ENCODE measurements around the gene SLC7A7. TPM values are rescaled to one million over a fixed set of nuclear protein-coding genes. Genes with fewer than 3 reads are reported as not detected.
"Not testable (repeated sequence)": the region's sequence is repeated elsewhere in the genome, so short reads cannot be mapped to it uniquely, and the experiment has no call there.

SLC7A7 gene
- total RNA-seq, 1 experiment from 2014 or later, result 0.13 TPM

DNA sequence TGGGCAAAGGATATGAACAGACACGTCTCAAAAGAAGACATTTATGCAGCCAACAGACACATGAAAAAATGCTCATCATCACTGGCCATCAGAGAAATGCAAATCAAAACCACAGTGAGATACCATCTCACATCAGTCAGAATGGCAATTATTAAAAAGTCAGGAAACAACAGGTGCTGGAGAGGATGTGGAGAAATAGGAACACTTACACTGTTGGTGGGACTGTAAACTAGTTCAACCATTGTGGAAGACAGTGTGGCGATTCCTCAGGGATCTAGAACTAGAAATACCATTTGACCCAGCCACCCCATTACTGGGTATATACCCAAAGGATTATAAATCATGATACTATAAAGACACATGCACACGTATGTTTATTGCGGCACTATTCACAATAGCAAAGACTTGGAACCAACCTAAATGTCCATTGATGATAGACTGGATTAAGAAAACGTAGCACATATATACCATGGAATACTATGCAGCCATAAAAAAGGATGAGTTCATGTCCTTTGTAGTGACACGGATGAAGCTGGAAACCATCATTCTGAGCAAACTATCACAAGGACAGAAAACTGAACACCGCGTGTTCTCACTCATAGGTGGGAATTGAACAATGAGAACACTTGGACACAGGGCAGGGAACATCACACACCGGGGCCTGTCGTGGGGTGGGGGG is 57.1 kb downstream of the SLC7A7 start:
- not testable (repeated sequence) for DNase-seq (ENCODE audit: low read depth in 1 of 2, low spot score in 2 of 2); H3K9me3 ChIP-seq (replicated peaks); H3K4me1 ChIP-seq (replicated peaks); H3K36me3 ChIP-seq; H3K4me3 ChIP-seq; H3K27ac ChIP-seq; H3K27me3 ChIP-seq (replicated peaks)

DNA sequence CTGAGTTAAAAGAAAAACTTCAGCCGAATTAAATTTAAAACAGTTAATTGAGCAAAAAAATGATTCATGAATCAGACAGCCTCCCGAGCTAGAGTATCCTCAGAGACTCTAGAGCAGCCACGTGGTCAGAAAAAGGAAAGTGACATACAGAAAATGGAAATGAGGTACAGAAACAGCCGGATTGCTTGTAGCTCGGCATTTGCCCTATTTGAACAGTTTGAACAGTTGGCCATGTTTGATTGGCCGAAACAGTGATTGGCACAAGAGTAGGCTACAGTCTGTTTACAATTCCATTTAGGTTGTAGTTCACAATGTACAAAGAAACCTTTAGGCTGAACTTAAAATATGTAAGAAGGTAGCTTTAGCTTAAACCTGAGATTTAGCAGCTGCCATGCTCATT is 61.6 kb downstream of the SLC7A7 start:
- DNase-seq (ENCODE audit: low read depth in 1 of 2, low spot score in 2 of 2), result no peak
- H3K4me1 ChIP-seq (replicated peaks), result no peaks in the 10 kb centered on the region
- no peaks in the 10 kb centered on the region for H3K36me3 ChIP-seq
- H3K27me3 ChIP-seq (replicated peaks), result no peaks in the 10 kb centered on the region
- no peak overlapping the region for H3K4me3 ChIP-seq
- no peaks in the 10 kb centered on the region for H3K9me3 ChIP-seq (replicated peaks)
- H3K27ac ChIP-seq, result no peak overlapping the region

DNA sequence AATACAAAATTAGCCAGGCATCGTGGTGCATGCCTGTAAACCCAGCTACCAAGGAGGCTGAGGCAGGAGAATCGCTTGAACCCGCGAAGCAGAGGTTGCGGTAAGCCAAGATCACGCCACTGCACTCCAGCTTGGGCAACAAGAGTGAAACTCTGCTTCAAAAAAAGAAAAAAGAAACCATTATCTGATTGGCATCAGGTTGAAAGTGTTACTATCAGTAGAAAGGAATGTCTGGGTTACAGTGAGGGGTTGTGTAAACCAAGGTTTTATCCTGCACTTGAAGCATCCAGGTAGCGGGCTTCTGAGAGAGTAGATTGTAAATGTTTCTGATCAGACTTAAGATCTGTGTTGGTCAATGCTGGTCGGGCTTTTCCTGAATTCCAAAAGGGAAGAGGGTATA is 62.8 kb downstream of the SLC7A7 start:
- Histone ChIP-seq H3K36me3 (no peaks in the 10 kb centered on the region), H3K9me3 (replicated peaks) (no peaks in the 10 kb centered on the region), H3K27ac (no peak overlapping the region), H3K4me3 (no peak overlapping the region), H3K4me1 (replicated peaks) (no peaks in the 10 kb centered on the region), H3K27me3 (replicated peaks) (no peaks in the 10 kb centered on the region)
- DNase-seq (ENCODE audit: low read depth in 1 of 2, low spot score in 2 of 2), result no peak

DNA sequence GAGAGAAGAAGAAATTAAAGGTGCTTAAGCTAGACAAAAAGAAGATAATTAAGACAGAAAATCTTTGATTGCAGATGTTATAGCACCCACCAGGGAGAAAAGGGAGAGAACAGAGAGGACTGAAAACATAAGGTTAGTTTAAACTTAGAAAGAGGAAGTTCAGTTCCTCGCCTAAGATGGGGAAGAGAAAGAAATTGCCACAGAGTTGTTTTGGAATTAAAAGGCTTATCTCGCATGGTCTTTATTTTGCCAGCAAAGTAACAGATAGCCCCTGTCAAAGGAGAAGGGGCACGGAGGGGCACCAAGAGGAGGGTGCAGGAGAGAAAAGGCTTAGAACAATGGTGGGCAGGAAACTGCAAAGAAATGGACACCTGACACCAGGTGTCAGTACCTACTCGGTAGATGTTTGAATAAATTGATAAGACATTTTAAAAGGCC is 66.6 kb downstream of the SLC7A7 start:
- DNase-seq (ENCODE audit: low read depth in 1 of 2, low spot score in 2 of 2), result no peak

DNA sequence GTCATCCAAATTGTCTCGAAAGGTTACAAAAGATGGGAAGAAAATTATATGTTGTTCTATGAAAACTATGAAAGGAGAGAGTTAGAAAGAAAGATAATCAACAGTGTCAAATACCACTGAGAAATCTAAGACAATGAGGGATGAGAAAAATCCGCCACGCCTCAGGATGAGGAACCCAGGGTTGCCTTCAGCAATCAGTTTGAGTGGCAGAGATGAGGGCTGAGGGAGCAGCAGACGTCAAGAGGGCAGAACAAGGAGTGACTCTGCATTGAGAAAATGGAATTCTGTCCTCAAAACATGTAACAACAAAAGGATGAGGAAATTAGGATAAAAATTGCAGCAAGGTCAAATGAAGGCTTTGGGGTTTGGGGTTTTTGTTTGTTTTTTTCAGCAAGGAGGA is 67.0 kb downstream of the SLC7A7 start:
- Histone ChIP-seq H3K27me3 (replicated peaks) (no peaks in the 10 kb centered on the region), H3K9me3 (replicated peaks) (no peaks in the 10 kb centered on the region), H3K36me3 (no peaks in the 10 kb centered on the region), H3K4me3 (no peak overlapping the region), H3K4me1 (replicated peaks) (no peaks in the 10 kb centered on the region), H3K27ac (no peak overlapping the region)
- no peak for DNase-seq (ENCODE audit: low read depth in 1 of 2, low spot score in 2 of 2)

More for the DNA sequence above, 66.6 kb downstream of the SLC7A7 start:
- Histone ChIP-seq H3K36me3 (no peaks in the 10 kb centered on the region), H3K4me3 (no peak overlapping the region), H3K27ac (no peak overlapping the region), H3K4me1 (replicated peaks) (no peaks in the 10 kb centered on the region), H3K9me3 (replicated peaks) (no peaks in the 10 kb centered on the region), H3K27me3 (replicated peaks) (no peaks in the 10 kb centered on the region)

DNA sequence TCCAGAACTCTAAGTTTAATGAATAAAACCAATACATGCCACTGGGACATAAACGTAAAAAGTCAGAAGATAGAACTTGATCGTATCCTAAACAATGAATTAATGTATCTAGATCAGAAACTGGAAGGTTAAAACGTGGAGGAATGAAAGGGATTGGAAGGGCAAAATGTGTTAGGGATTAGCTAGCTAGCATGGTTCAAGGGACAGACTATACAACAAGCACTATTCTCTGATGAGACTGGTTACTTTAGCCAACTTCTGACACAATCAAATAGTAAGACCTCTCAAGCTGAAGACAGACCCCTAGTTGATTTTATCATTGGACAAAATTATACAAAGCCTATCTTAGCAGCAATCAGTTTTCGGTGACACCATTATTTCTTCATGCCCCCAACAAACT is 67.5 kb downstream of the SLC7A7 start:
- no peak for DNase-seq (ENCODE audit: low read depth in 1 of 2, low spot score in 2 of 2)
- Histone ChIP-seq H3K9me3 (replicated peaks) (no peaks in the 10 kb centered on the region), H3K4me3 (no peak overlapping the region), H3K36me3 (no peaks in the 10 kb centered on the region), H3K4me1 (replicated peaks) (no peaks in the 10 kb centered on the region), H3K27me3 (replicated peaks) (no peaks in the 10 kb centered on the region), H3K27ac (no peak overlapping the region)

DNA sequence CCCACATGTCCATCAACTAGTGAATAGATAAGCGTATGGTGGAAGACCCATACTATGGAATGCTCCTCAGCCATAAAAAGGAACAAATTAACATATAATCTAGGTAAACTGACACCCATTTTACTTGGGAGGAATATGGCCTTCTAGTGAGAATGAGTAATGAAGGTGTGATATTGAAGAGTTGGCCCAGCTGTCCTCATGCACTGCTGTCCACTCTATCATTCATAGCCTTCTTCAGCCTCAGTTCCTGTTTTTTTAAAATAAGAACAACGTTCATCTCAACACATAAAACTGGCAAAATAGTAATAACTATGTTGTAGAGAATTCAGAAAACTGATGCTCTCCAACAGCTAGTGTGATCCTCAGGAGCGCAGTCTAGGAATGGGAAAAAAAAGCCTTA is 75.2 kb downstream of the SLC7A7 start:
- DNase-seq (ENCODE audit: low read depth in 1 of 2, low spot score in 2 of 2), result no peak
- no peak overlapping the region for H3K4me3 ChIP-seq
- no peak overlapping the region for H3K27ac ChIP-seq
- no peaks in the 10 kb centered on the region for H3K36me3 ChIP-seq
- H3K27me3 ChIP-seq (replicated peaks), result no peaks in the 10 kb centered on the region
- H3K9me3 ChIP-seq (replicated peaks), result no peaks in the 10 kb centered on the region; the same call in 1 of the 2 replicates
- no peaks in the 10 kb centered on the region for H3K4me1 ChIP-seq (replicated peaks)

DNA sequence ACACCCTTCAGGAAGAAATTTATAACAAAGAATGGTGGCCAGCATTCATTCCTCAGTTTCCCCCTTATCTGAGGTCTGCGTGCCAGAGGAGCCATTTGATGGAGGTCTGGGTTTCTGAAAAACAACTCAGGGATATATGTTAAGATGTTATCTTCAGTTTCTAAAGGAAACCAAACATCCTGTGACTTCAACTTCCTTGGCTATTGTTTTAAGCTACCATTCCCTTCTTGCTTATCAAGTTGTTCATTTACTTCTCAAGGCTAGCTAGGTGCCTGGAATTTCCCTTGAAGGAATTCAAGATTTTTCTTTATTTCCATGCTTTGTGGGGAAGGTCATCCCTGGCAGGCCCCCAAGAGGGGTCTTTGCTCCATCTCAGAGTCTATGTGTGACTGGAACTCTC is 75.8 kb downstream of the SLC7A7 start:
- DNase-seq (ENCODE audit: low read depth in 1 of 2, low spot score in 2 of 2), result no peak
- Histone ChIP-seq H3K27ac (no peak overlapping the region), H3K4me3 (no peak overlapping the region), H3K36me3 (no peaks in the 10 kb centered on the region), H3K9me3 (replicated peaks) (no peaks in the 10 kb centered on the region; the same call in 1 of the 2 replicates), H3K4me1 (replicated peaks) (no peaks in the 10 kb centered on the region), H3K27me3 (replicated peaks) (no peaks in the 10 kb centered on the region)

DNA sequence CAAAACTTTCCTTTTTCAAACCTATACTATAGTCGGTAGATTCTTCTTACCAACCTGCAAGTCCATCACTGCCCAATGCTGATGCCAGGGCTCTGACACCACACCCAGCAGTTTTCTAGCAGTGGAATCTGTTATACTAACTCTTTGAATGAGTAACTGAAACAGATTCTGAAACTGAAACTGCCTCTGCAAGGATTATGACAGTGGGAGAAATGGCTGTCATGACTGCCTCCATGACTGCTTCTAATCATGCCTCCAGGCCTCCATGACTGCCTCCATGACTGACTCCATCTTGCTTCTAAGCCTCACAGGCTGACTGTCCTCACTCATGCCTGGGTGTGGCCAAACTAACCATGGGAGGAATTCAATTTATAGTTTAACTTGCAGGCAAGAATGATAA is 78.2 kb downstream of the SLC7A7 start:
- no peak for DNase-seq (ENCODE audit: low read depth in 1 of 2, low spot score in 2 of 2)
- H3K36me3 ChIP-seq, result no peaks in the 10 kb centered on the region
- no peaks in the 10 kb centered on the region for H3K4me1 ChIP-seq (replicated peaks)
- H3K27ac ChIP-seq, result no peak overlapping the region
- H3K4me3 ChIP-seq, result no peak overlapping the region
- H3K27me3 ChIP-seq (replicated peaks), result no peaks in the 10 kb centered on the region
- H3K9me3 ChIP-seq (replicated peaks), result no peaks in the 10 kb centered on the region; the same call in 1 of the 2 replicates

DNA sequence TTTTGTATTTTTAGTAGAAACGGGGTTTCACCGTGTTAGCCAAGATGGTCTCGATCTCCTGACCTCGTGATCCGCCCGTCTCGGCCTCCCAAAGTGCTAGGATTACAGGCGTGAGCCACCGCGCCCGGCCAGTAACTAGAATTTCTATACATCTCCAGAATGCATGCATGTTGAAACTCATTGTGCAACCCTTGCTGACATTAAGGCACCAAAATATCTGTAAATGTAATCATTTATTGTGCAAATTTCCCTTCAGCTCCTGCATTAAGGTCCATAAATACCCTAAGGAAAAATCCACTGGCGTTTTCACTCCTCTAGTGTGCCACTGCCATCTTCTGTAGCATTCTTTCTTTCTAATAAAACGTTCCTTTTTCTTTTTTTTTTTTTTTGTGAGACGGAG is 78.9 kb downstream of the SLC7A7 start:
- not testable (repeated sequence) for H3K36me3 ChIP-seq; H3K9me3 ChIP-seq (replicated peaks); H3K27ac ChIP-seq; DNase-seq (ENCODE audit: low read depth in 1 of 2, low spot score in 2 of 2); H3K4me3 ChIP-seq; H3K4me1 ChIP-seq (replicated peaks); H3K27me3 ChIP-seq (replicated peaks)

DNA sequence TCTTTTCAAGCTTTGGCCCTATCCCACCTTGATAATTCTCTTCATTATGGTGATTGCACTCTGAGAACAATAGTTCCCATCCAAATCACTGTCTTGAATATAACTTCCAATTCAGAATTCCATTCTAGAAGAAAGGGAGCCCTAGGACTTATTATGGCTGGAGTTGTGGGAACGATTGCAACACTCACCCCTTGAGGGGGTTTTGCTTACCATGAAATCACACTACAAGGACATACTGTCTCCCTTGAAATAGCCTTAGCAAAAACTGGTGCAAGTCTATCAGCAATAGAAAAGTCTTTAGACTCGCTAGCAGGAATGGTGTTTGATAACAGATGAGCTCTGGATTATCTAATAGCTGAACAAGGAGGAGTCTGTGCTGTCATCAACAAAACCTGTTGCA is 80.1 kb downstream of the SLC7A7 start:
- no peak for DNase-seq (ENCODE audit: low read depth in 1 of 2, low spot score in 2 of 2)
- H3K27ac ChIP-seq, result no peak overlapping the region
- H3K27me3 ChIP-seq (replicated peaks), result no peaks in the 10 kb centered on the region
- no peaks in the 10 kb centered on the region for H3K36me3 ChIP-seq
- H3K4me3 ChIP-seq, result no peak overlapping the region
- no peaks in the 10 kb centered on the region for H3K4me1 ChIP-seq (replicated peaks)
- no peaks in the 10 kb centered on the region; the same call in 1 of the 2 replicates for H3K9me3 ChIP-seq (replicated peaks)

DNA sequence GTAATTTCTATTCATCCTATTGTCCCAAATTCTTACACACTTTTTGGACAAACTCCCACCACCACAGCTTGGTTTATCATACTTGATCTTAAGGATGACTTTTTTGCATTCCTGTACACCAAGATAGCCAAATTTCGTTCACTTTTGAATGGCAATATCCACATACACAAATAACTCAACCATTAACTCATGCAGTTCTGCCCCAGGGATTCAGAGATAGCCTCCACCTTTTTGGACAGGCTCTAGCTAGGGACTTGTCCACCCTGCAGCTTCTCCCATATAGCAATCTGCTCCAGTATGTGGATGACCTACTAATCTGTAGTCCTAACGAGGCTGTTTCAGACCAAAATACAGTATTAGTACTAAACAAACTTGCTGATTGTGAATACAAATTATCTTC is 81.4 kb downstream of the SLC7A7 start:
- H3K27ac ChIP-seq, result no peak overlapping the region
- H3K36me3 ChIP-seq, result no peaks in the 10 kb centered on the region
- no peaks in the 10 kb centered on the region; the same call in 1 of the 2 replicates for H3K9me3 ChIP-seq (replicated peaks)
- H3K27me3 ChIP-seq (replicated peaks), result no peaks in the 10 kb centered on the region
- H3K4me1 ChIP-seq (replicated peaks), result no peaks in the 10 kb centered on the region
- no peak overlapping the region for H3K4me3 ChIP-seq
- DNase-seq (ENCODE audit: low read depth in 1 of 2, low spot score in 2 of 2), result no peak

DNA sequence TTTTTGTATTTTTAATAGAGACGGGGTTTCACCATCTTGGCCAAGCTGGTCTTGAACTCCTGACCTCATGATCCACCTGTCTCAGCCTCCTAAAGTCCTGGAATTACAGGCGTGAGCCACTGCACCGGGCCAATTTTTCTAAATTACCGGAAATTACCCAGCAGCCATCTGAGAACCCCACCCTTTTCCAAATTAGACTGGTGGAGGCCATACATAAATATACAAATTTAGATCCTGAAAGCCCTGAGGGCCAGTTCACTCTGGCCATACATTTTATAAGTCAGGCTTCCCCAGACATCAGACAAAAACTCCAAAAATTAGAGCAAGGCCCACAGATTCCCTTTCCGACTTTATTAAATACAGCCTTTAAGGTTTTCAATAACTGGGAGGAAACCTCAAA is 83.2 kb downstream of the SLC7A7 start:
- not testable (repeated sequence) for DNase-seq (ENCODE audit: low read depth in 1 of 2, low spot score in 2 of 2); H3K4me1 ChIP-seq (replicated peaks); H3K4me3 ChIP-seq; H3K36me3 ChIP-seq; H3K27me3 ChIP-seq (replicated peaks); H3K27ac ChIP-seq; H3K9me3 ChIP-seq (replicated peaks)

DNA sequence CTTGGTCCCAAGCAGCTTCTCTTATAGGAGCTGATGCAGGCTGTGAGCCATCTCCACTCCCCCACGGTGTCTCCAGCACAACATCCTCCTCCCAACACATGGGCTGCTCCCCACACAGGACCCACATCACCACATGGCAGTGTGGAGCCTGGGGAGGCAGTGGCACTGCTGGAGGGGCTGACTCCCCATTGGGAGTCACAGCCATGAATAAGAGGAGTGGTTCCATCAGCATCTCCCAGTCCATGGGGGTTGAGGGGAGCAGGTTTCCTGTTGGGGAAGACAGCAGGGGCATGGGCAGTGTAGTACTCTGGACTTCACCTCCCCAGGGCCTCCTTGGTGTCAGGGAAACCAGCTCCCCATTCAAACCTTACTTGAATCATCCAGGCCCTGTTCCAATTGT is 89.2 kb downstream of the SLC7A7 start:
- Histone ChIP-seq H3K27ac (no peak overlapping the region), H3K27me3 (replicated peaks) (0 out of 2 replicates have a peak, but pooled peaks cover 4% of the 10 kb centered on the region), H3K9me3 (replicated peaks) (no peaks in the 10 kb centered on the region), H3K36me3 (no peaks in the 10 kb centered on the region), H3K4me3 (no peak overlapping the region), H3K4me1 (replicated peaks) (no peaks in the 10 kb centered on the region)
- DNase-seq (ENCODE audit: low read depth in 1 of 2, low spot score in 2 of 2), result no peak

DNA sequence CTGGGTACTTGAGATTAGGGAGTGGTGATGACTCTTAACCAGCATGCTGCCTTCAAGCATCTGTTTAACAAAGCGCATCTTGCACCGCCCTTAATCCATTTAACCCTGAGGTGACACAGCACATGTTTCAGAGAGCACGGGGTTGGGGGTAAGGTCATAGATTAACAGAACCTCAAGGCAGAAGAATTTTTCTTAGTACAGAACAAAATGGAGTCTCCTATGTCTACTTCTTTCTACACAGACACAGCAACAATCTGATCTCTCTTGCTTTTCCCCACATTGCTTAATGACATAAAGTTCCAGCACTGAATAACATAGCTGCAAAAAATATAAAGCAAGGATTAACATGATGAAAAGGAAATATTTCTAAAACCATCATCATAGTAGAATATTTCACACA is 89.9 kb downstream of the SLC7A7 start:
- not testable (repeated sequence) for H3K4me1 ChIP-seq (replicated peaks); H3K9me3 ChIP-seq (replicated peaks); H3K27ac ChIP-seq; H3K27me3 ChIP-seq (replicated peaks); DNase-seq (ENCODE audit: low read depth in 1 of 2, low spot score in 2 of 2); H3K4me3 ChIP-seq; H3K36me3 ChIP-seq

Data from SJSA1 (cell line).